Measurements from ENCODE around the gene ARHGAP15.

The ARHGAP15 gene

GRCh38 chr2:143229952-143230351, 100.7 kb downstream of the ARHGAP15 start:
- ChIA-PET POLR2A (no interaction called here), CTCF (no interaction called here)
- DNase-seq (ENCODE audit: extremely low spot score) = no peak
- no peak for TF ChIP-seq FOXM1 (IDR thresholded peaks at IDR 0.05; ENCODE audit: borderline replicate concordance)
- TF ChIP-seq FOXA1 (IDR thresholded peaks at IDR 0.05) = no peak
- TF ChIP-seq ZNF384 (IDR thresholded peaks at IDR 0.05) = no peak

DNA sequence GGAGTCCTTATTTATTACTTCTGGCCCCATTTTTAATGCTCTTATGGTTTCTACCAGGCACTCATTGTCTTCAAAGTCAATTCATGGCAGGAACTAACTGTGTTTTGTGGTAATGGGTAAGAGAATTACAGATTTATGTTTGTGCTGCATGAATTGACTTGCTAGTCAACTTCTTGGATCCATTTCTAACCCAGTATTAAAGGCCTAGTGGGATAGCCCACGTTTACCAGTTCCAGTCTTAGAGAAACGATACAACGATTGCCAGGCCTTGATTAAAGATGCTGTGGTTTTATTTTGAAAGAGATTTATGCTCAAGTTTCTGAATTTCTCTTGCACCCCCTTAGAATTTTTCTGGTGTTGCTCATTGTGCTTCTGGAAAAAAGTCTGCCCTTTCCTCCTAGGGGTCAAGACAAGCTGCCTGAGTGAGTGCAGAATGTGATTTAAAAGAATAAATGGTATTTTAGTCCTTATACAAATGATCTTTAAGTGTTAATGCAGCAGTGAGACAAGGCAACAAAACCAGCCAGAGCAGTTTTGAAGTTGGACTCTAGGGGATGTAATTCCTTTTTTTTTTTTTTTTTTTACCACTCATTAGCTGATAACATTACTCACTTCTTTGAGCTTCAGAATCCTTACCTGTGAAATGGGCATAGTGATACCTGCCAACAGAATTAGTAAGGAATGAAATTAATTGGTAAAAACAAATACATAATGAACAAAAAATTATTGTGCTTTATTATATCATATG, 101.5 kb downstream of the ARHGAP15 start:
- ChIA-PET CTCF (no interaction called here), POLR2A (no interaction called here)
- no peak for TF ChIP-seq L3MBTL2 (conservative IDR thresholded peaks at IDR 0.05)
- 0 out of 2 replicates have a peak, but pooled peaks have one; percentile 24 for TF ChIP-seq ZNF384 (IDR thresholded peaks at IDR 0.05)
- no peak for TF ChIP-seq HDGF (IDR thresholded peaks at IDR 0.05; ENCODE audit: borderline replicate concordance)
- TF ChIP-seq, protein P1, sequence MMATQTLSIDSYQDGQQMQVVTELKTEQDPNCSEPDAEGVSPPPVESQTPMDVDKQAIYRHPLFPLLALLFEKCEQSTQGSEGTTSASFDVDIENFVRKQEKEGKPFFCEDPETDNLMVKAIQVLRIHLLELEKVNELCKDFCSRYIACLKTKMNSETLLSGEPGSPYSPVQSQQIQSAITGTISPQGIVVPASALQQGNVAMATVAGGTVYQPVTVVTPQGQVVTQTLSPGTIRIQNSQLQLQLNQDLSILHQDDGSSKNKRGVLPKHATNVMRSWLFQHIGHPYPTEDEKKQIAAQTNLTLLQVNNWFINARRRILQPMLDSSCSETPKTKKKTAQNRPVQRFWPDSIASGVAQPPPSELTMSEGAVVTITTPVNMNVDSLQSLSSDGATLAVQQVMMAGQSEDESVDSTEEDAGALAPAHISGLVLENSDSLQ (IDR thresholded peaks at IDR 0.05) = no peak
- TF ChIP-seq NFRKB (IDR thresholded peaks at IDR 0.05) = no peak
- no peak for TF ChIP-seq CTBP1 (IDR thresholded peaks at IDR 0.05; ENCODE audit: borderline replicate concordance)
- DNase-seq (ENCODE audit: extremely low spot score) = no peak

- POLR2A ChIA-PET = no interaction called here
- CTCF ChIA-PET = no interaction called here
- TF ChIP-seq FOXK2 (IDR thresholded peaks at IDR 0.05) (no peak), SUZ12 (IDR thresholded peaks at IDR 0.05) (no peak), NFRKB (IDR thresholded peaks at IDR 0.05) (no peak), ELF4 (IDR thresholded peaks at IDR 0.05) (no peak), FOXA1 (IDR thresholded peaks at IDR 0.05) (no peak), BHLHE40 (IDR thresholded peaks at IDR 0.05; ENCODE audit: borderline replicate concordance) (no peak), CTBP1 (IDR thresholded peaks at IDR 0.05; ENCODE audit: borderline replicate concordance) (no peak), FOXM1 (IDR thresholded peaks at IDR 0.05; ENCODE audit: borderline replicate concordance) (no peak)
- TF ChIP-seq, protein P1 (IDR thresholded peaks at IDR 0.05) = no peak
- DNase-seq (ENCODE audit: extremely low spot score) = no peak
Measured at GRCh38 chr2:143231254-143231645, 102.0 kb downstream of the ARHGAP15 start.

DNA sequence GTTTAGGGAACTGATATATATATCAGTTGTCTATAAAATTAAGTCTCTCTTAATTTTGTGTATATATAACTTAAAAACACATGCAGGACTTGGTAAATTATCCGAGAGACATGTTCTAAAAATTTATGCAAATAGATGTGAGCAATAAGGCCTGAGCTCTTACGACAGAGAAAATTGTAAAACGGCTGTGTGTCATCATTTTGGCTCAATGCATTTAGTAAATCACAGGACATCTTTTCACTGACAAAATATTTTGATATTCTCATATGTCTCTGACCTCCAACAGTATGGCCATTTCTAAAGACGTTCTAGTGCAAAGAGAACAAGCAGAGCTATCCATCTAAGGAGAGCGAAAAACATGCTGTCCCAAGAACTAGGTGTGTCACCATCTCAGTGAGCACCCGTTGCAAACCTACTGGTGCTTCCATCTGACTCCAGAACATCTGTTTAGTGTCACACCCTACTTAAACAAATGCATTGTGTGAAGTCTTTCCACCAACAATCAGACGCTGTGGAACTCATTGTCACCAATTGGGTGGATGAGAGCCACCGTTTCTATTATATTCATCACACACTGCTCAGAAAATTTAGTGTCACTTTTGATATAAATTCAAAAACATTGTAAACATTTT, 108.0 kb downstream of the ARHGAP15 start:
- CTCF ChIA-PET = no interaction called here
- no peak for TF ChIP-seq ARNT (IDR thresholded peaks at IDR 0.05)
- TF ChIP-seq SP1 (IDR thresholded peaks at IDR 0.05) = no peak
- no peak for TF ChIP-seq ZNF384 (IDR thresholded peaks at IDR 0.05)
- TF ChIP-seq FOXK2 (IDR thresholded peaks at IDR 0.05) = no peak
- TF ChIP-seq, protein P1 (IDR thresholded peaks at IDR 0.05) = no peak
- TF ChIP-seq TARDBP (IDR thresholded peaks at IDR 0.05) = no peak
- no peak for TF ChIP-seq ELF4 (IDR thresholded peaks at IDR 0.05)
- TF ChIP-seq NFRKB (IDR thresholded peaks at IDR 0.05) = no peak
- TF ChIP-seq HDGF (IDR thresholded peaks at IDR 0.05; ENCODE audit: borderline replicate concordance) = no peak
- TF ChIP-seq SUZ12 (IDR thresholded peaks at IDR 0.05) = no peak
- TF ChIP-seq CTBP1 (IDR thresholded peaks at IDR 0.05; ENCODE audit: borderline replicate concordance) = no peak
- no peak for TF ChIP-seq FOXM1 (IDR thresholded peaks at IDR 0.05; ENCODE audit: borderline replicate concordance)
- TF ChIP-seq BHLHE40 (IDR thresholded peaks at IDR 0.05; ENCODE audit: borderline replicate concordance) = no peak
- no peak for TF ChIP-seq FOXA1 (IDR thresholded peaks at IDR 0.05)
- TF ChIP-seq L3MBTL2 (conservative IDR thresholded peaks at IDR 0.05) = no peak
- no peak for TF ChIP-seq LEF1 (IDR thresholded peaks at IDR 0.05; ENCODE audit: borderline replicate concordance)

DNA sequence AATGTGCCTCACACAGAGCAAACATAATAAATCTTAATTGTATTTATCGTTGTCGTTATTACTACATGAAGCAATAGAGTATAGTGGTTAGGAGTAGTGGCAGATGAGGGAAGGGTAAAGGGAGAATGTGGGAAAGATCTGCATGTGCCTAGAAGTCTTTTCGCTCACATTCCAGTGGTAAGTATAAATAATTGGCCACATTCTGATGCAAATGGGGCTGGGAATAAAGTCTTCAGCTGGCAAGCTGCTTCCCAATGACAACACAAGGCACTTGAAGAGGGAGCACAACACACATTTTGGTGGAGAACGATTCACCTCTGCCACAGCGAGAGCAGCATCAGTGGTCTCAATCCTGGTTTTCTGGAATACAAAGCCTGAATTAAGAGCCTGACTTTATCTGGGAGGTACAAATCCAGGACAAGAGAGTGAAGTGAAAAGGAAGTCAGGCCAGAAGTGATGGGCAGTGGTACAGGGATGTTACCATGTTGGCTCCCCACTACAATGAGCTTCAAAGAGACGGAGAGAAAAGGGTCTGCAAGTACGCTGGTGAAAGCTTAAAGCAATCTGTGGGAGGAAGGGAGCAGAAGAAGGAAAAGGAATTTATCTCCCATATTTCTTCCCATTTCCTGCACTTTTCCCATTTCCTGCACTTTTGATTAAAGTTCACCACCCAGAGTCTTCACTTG, 112.3 kb downstream of the ARHGAP15 start:
- ChIA-PET CTCF (no interaction called here), POLR2A (no interaction called here)
- TF ChIP-seq FOXM1 (IDR thresholded peaks at IDR 0.05; ENCODE audit: borderline replicate concordance) (no peak), TARDBP (IDR thresholded peaks at IDR 0.05) (no peak)
- no peak for DNase-seq (ENCODE audit: extremely low spot score)

More for the DNA sequence above, 108.0 kb downstream of the ARHGAP15 start:
- no peak for DNase-seq (ENCODE audit: extremely low spot score)
- POLR2A ChIA-PET = no interaction called here

- TF ChIP-seq CTBP1 (IDR thresholded peaks at IDR 0.05; ENCODE audit: borderline replicate concordance) = no peak
- no peak for TF ChIP-seq SUZ12 (IDR thresholded peaks at IDR 0.05)
- no peak for TF ChIP-seq ARNT (IDR thresholded peaks at IDR 0.05)
- TF ChIP-seq TARDBP (IDR thresholded peaks at IDR 0.05) = no peak
- TF ChIP-seq ELF4 (IDR thresholded peaks at IDR 0.05) = no peak
- TF ChIP-seq, protein P1 (IDR thresholded peaks at IDR 0.05) = no peak
- no peak for TF ChIP-seq FOXM1 (IDR thresholded peaks at IDR 0.05; ENCODE audit: borderline replicate concordance)
- TF ChIP-seq LEF1 (IDR thresholded peaks at IDR 0.05; ENCODE audit: borderline replicate concordance) = no peak
- no peak for TF ChIP-seq FOXK2 (IDR thresholded peaks at IDR 0.05)
- no peak for DNase-seq (ENCODE audit: extremely low spot score)
- POLR2A ChIA-PET = no interaction called here
- CTCF ChIA-PET = no interaction called here
Measured at GRCh38 chr2:143246246-143246645, 117.0 kb downstream of the ARHGAP15 start.

All from HEK293T (cell line).